Cardiac muscle cell (in vitro differentiated cells and primary cell): ENCODE data around the gene C11orf97. TPM values are rescaled to one million over a fixed set of nuclear protein-coding genes. Genes with fewer than 3 reads are reported as not detected.

Source experiments
- DNase-seq, 2 donors: peaks; one replicate each; pipeline versions ENCODE4 v3.0.0 to v3.0.0-alpha.2; 2010 to 2017; ENCODE audit warnings: low read depth in 1 of 2, low spot score in 1 of 2
- H3K27ac ChIP-seq: fragments of 200-600 bp; sonication (generic); 2 replicates; pipeline ENCODE4 v1.5.1; 2016
- H3K27me3 ChIP-seq: fragments of 200-600 bp; sonication (generic); 2 replicates; pipeline ENCODE4 v1.6.0; 2016; ENCODE audit warnings: control low read depth
- H3K36me3 ChIP-seq: fragments of 200-600 bp; sonication (generic); 2 replicates; pipeline ENCODE4 v1.5.1; 2016; ENCODE audit warnings: control low read depth
- H3K4me1 ChIP-seq: fragments of 200-600 bp; sonication (generic); 2 replicates; pipeline ENCODE4 v1.8.1; 2017; ENCODE audit warnings: low read depth, mild to moderate bottlenecking, mixed run types
- H3K4me3 ChIP-seq: fragments of 200-600 bp; sonication (generic); 2 replicates; pipeline ENCODE4 v1.5.1; 2016; ENCODE audit warnings: mild to moderate bottlenecking
- H3K9me3 ChIP-seq: fragments of 200-600 bp; sonication (generic); 2 replicates; pipeline ENCODE4 v1.5.1; 2017; ENCODE audit warnings: low read depth, mild to moderate bottlenecking, control low read depth
- CTCF ChIP-seq: IDR thresholded peaks from 2 replicates; pipeline ENCODE4 v1.5.1; 2012; ENCODE audit warnings: low read depth, mild to moderate bottlenecking, low read length
- polyA plus RNA-seq: library from polyadenylated mRNA; unstranded; fragments of >200 nt; fragmentation: Nextera tagmentation; extraction: Ambion mirVana; gene quantifications from 2 replicates; pipeline ENCODE4 v1.2.1, GENCODE V29; 2016
- total RNA-seq: library from RNA; depleted of rRNA; stranded (reverse); fragments of >200 nt; gene quantifications from 2 replicates; pipeline ENCODE4 v1.2.3, GENCODE V29; 2016

C11orf97 gene
- total and polyA plus RNA-seq, 2 experiments from 2014 or later: not detected

DNA sequence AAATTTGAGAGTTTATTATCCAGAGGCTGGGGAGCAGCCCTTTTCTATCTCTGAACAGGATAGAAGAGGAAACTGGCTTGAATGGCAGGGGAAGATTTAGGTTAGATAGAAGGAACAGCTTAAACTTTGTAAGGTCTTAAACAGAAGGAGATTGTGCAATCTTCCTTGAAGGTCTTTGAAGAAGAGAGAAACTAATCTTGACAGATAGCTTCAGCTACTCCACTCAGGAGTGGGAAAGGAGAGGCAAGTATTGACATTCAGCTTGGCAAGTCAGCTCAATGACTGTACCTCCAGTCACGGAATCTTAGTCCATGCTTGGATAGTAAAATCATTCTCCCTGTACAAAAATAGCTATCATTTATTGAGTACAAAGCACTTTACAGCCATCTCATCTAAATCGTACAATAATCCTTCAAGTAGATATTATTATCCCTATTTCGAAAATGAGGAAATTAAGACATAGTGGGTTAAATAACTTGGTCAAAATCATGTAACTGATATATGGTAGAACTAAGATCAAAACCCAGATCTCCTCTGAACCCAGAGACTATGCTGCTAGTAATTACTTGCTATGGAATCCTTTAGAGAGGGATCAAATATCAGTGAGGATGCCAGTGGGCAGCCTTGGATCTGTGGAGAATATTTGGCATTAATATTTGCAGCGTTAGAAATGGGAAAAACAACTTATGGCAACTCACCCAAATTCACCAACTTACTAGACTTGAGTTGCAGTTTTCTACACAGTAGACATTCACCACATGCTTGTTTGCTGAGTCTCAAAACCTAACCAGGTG lies 14.6 kb downstream of the C11orf97 start:
- DNase-seq: no peak
- H3K9me3 ChIP-seq: no peaks in the 10 kb centered on the region

GRCh38 chr11:94528551-94528950 lies 16.3 kb downstream of the C11orf97 start:
- peaks cover 20% of the 10 kb centered on the region for H3K4me1 ChIP-seq
- DNase-seq: no peak
- H3K27me3 ChIP-seq: no peaks in the 10 kb centered on the region
- no peak overlapping the region for H3K4me3 ChIP-seq
- TF ChIP-seq CTCF: no peak
- no peaks in the 10 kb centered on the region for H3K9me3 ChIP-seq
- no peaks in the 10 kb centered on the region for H3K36me3 ChIP-seq
- H3K27ac ChIP-seq: no peak overlapping the region

More for the DNA sequence above, 14.6 kb downstream of the C11orf97 start:
- TF ChIP-seq CTCF: no peak
- no peaks in the 10 kb centered on the region for H3K36me3 ChIP-seq
- no peaks in the 10 kb centered on the region for H3K27me3 ChIP-seq
- peaks cover 17% of the 10 kb centered on the region for H3K4me1 ChIP-seq
- H3K27ac ChIP-seq: no peak overlapping the region
- H3K4me3 ChIP-seq: no peak overlapping the region

GRCh38 chr11:94532211-94532610 lies 19.9 kb downstream of the C11orf97 start:
- DNase-seq: no peak

DNA sequence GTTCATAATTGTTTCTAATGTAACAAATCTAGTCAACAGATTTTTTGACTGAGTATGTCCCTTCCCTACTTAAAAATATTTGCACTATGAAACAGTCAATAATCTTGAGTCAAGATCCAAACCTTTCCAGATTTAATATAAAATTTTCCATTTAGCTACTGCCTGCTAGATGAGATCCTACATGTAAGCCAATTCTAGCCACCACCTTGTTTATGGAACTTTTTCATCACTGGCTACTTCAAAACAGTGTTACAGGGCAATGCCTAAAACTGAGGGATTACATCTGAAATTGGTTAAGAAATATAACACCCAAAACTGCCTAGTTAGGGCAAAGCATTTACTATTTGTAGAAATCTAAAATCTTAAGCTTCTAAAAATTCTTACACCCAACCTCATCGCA lies 20.9 kb downstream of the C11orf97 start:
- no peak for DNase-seq
- H3K4me1 ChIP-seq: peaks cover 14% of the 10 kb centered on the region
- no peaks in the 10 kb centered on the region for H3K9me3 ChIP-seq
- no peaks in the 10 kb centered on the region for H3K27me3 ChIP-seq
- H3K4me3 ChIP-seq: no peak overlapping the region
- no peak for TF ChIP-seq CTCF
- H3K27ac ChIP-seq: no peak overlapping the region
- H3K36me3 ChIP-seq: no peaks in the 10 kb centered on the region

More at GRCh38 chr11:94532211-94532610, 19.9 kb downstream of the C11orf97 start:
- Histone ChIP-seq H3K9me3 (no peaks in the 10 kb centered on the region), H3K27ac (no peak overlapping the region), H3K27me3 (no peaks in the 10 kb centered on the region), H3K4me1 (peaks cover 14% of the 10 kb centered on the region), H3K4me3 (no peak overlapping the region), H3K36me3 (no peaks in the 10 kb centered on the region)
- no peak for TF ChIP-seq CTCF

GRCh38 chr11:94533696-94534630 lies 21.7 kb downstream of the C11orf97 start:
- Histone ChIP-seq H3K27ac (peak overlapping the region; percentile 81), H3K4me3 (no peak overlapping the region), H3K27me3 (no peaks in the 10 kb centered on the region), H3K36me3 (no peaks in the 10 kb centered on the region), H3K9me3 (no peaks in the 10 kb centered on the region), H3K4me1 (peaks cover 14% of the 10 kb centered on the region)
- peak in 1 of 2 donors; percentile 24 for DNase-seq
- TF ChIP-seq CTCF: no peak
